Uterus (tissue), 4 donors: ENCODE data around the gene GSG1L. TPM values are rescaled to one million over a fixed set of nuclear protein-coding genes. Genes with fewer than 3 reads are reported as not detected.
"Not testable (repeated sequence)": the region's sequence is repeated elsewhere in the genome, so short reads cannot be mapped to it uniquely, and the experiment has no call there.

Experiments used
- DNase-seq, 2 donors: peaks; one replicate each; pipeline ENCODE4 v3.0.0-alpha.2; 2019 to 2020
- H3K27ac ChIP-seq, 2 donors: fragments of 200-600 bp; sonication (generic); 1 replicate in 1 of 2; 2 replicates in 1 of 2; pipeline ENCODE4 v1.5.1; 2016 to 2018
- H3K27me3 ChIP-seq, 2 donors: fragments of 200-600 bp; sonication (generic); one replicate each; pipeline ENCODE4 v1.5.1; 2018 to 2019; ENCODE audit warnings: control low read depth in 1 of 2
- H3K36me3 ChIP-seq, 2 donors: fragments of 200-600 bp; sonication (generic); one replicate each; pipeline ENCODE4 v1.5.1; 2019; ENCODE audit warnings: control low read depth in 1 of 2
- H3K4me1 ChIP-seq, 2 donors: fragments of 200-600 bp; sonication (generic); one replicate each; pipeline ENCODE4 v1.5.1; 2018 to 2019; ENCODE audit warnings: control low read depth in 1 of 2
- H3K4me3 ChIP-seq, 2 donors: fragments of 200-600 bp; sonication (generic); 1 replicate in 1 of 2; 2 replicates in 1 of 2; pipeline ENCODE4 v1.5.1; 2018 to 2019; ENCODE audit warnings: mild to moderate bottlenecking in 1 of 2
- H3K9me3 ChIP-seq, 2 donors: fragments of 200-600 bp; sonication (generic); one replicate each; pipeline ENCODE4 v1.5.1; 2019; ENCODE audit warnings: control low read depth in 1 of 2
- CTCF ChIP-seq, 4 experiments: fragments of 200-600 bp in 2 of 4; fragments of 450-650 bp in 2 of 4; sonication (generic) in 2 of 4; IDR thresholded peaks; one replicate each; pipeline ENCODE4 v1.5.1; 2016 to 2019; ENCODE audit warnings: antibody characterized with exemption in 4 of 4, mild to moderate bottlenecking in 2 of 4, moderate library complexity in 1 of 4
- POLR2A ChIP-seq, 2 donors: fragments of 450-650 bp; IDR thresholded peaks; one replicate each; pipeline ENCODE4 v1.6.1; 2016; ENCODE audit warnings: antibody characterized with exemption in 2 of 2, mild to moderate bottlenecking in 1 of 2, moderate library complexity in 1 of 2
- intact Hi-C: fragments of 100-400 bp; cut with DNase I; formaldehyde crosslinking; loops from one replicate; pipeline ENCODE4 v1.15.1; 2023; ENCODE audit warnings: low total_unique reads
- total RNA-seq, 4 donors: library from RNA; depleted of rRNA in 3 of 4; stranded (reverse); fragments of >200 nt in 3 of 4; gene quantifications; one replicate each; pipeline versions ENCODE4 v1.1.0 to v1.2.4, GENCODE V29; 2014 to 2023
- donor health status: DM: yes; HTN: yes; CAD: no.

The GSG1L gene
- total RNA-seq, 4 donors from 2014 or later, result 0.24 to 0.35 TPM; not detected in 2

- intact Hi-C loops, result no loop called here
- Histone ChIP-seq H3K27ac (no peak overlapping the region), H3K27me3 (no peaks in the 10 kb centered on the region), H3K4me1 (no peaks in the 10 kb centered on the region), H3K9me3 (no peaks in the 10 kb centered on the region), H3K4me3 (no peak overlapping the region), H3K36me3 (no peaks in the 10 kb centered on the region)
- DNase-seq, result no peak
- TF ChIP-seq POLR2A (IDR thresholded peaks at IDR 0.05) (no peak), CTCF (IDR thresholded peaks at IDR 0.05) (no peak)
Observed at GRCh38 chr16:27943766-27944165, 119.7 kb downstream of the GSG1L start.

GRCh38 chr16:27942071-27942470, 121.4 kb downstream of the GSG1L start:
- H3K4me1 ChIP-seq, H3K36me3 ChIP-seq, DNase-seq, H3K4me3 ChIP-seq, H3K9me3 ChIP-seq, H3K27me3 ChIP-seq, H3K27ac ChIP-seq, intact Hi-C loops: not testable (repeated sequence)

- TF ChIP-seq POLR2A (IDR thresholded peaks at IDR 0.05), result no peak
- no peak for TF ChIP-seq CTCF (IDR thresholded peaks at IDR 0.05)
- intact Hi-C loops, result no loop called here
- Histone ChIP-seq H3K27ac (no peak overlapping the region), H3K4me1 (no peaks in the 10 kb centered on the region), H3K36me3 (no peaks in the 10 kb centered on the region), H3K9me3 (no peaks in the 10 kb centered on the region), H3K27me3 (no peaks in the 10 kb centered on the region), H3K4me3 (no peak overlapping the region)
- no peak for DNase-seq
Observed at GRCh38 chr16:27935076-27935475, 128.4 kb downstream of the GSG1L start.

- no peaks in the 10 kb centered on the region for H3K4me1 ChIP-seq
- no peak overlapping the region for H3K27ac ChIP-seq
- no peaks in the 10 kb centered on the region for H3K27me3 ChIP-seq
- DNase-seq, result no peak
- no peak for TF ChIP-seq POLR2A (IDR thresholded peaks at IDR 0.05)
- TF ChIP-seq CTCF (IDR thresholded peaks at IDR 0.05), result no peak
- no peaks in the 10 kb centered on the region for H3K36me3 ChIP-seq
- no peak overlapping the region for H3K4me3 ChIP-seq
- H3K9me3 ChIP-seq, result no peaks in the 10 kb centered on the region
- intact Hi-C loops, result no loop called here
Observed at GRCh38 chr16:27932542-27933135, 130.9 kb downstream of the GSG1L start.

- intact Hi-C loops, result no loop called here
- DNase-seq, result no peak
- no peak overlapping the region for H3K27ac ChIP-seq
- H3K27me3 ChIP-seq, result no peaks in the 10 kb centered on the region
- H3K4me1 ChIP-seq, result no peaks in the 10 kb centered on the region
- H3K36me3 ChIP-seq, result no peaks in the 10 kb centered on the region
- no peak overlapping the region for H3K4me3 ChIP-seq
- TF ChIP-seq POLR2A (IDR thresholded peaks at IDR 0.05), result no peak
- TF ChIP-seq CTCF (IDR thresholded peaks at IDR 0.05), result no peak
- no peaks in the 10 kb centered on the region for H3K9me3 ChIP-seq
Observed at GRCh38 chr16:27929818-27930217, 133.7 kb downstream of the GSG1L start.

GRCh38 chr16:27928542-27928941, 135.0 kb downstream of the GSG1L start:
- no peak overlapping the region for H3K27ac ChIP-seq
- no peak for DNase-seq
- no peaks in the 10 kb centered on the region for H3K4me1 ChIP-seq
- intact Hi-C loops, result no loop called here
- no peaks in the 10 kb centered on the region for H3K36me3 ChIP-seq
- TF ChIP-seq POLR2A (IDR thresholded peaks at IDR 0.05), result no peak
- TF ChIP-seq CTCF (IDR thresholded peaks at IDR 0.05), result no peak
- no peaks in the 10 kb centered on the region for H3K9me3 ChIP-seq
- no peak overlapping the region for H3K4me3 ChIP-seq
- no peaks in the 10 kb centered on the region for H3K27me3 ChIP-seq
